Measurements from ENCODE around the gene HTR4. TPM values are rescaled to one million over a fixed set of nuclear protein-coding genes. Genes with fewer than 3 reads are reported as not detected.
A peak's percentile ranks its signal among the peaks of the same experiment; 100 is the strongest.

The HTR4 gene
- total RNA-seq, 1 experiment from 2014 or later, result not detected

GRCh38 chr5:148586796-148587195 lies 67.5 kb downstream of the HTR4 start:
- Histone ChIP-seq H3K79me2 (ENCODE audit: insufficient read depth, low read length) (no peaks in the 10 kb centered on the region), H3K4me1 (ENCODE audit: insufficient read depth, low read length) (no peaks in the 10 kb centered on the region), H2AK5ac (ENCODE audit: insufficient read length, low read length) (no peak overlapping the region), H3K79me1 (ENCODE audit: insufficient read depth, low read depth, low read length, poor library complexity, severe bottlenecking) (no peaks in the 10 kb centered on the region), H2BK120ac (ENCODE audit: low read depth, low read length, poor library complexity, severe bottlenecking) (no peak overlapping the region), H3T11ph (ENCODE audit: low read length) (no peak overlapping the region), H3K9ac (ENCODE audit: extremely low read depth, insufficient read length, low read length) (no peak overlapping the region), H3K4ac (ENCODE audit: low read depth, low read length) (no peak overlapping the region), H4K91ac (ENCODE audit: insufficient read length, low read depth, low read length) (no peak overlapping the region), H3K56ac (ENCODE audit: insufficient read length, low read depth, low read length) (no peak overlapping the region), H3K9me3 (ENCODE audit: control insufficient read depth, low read depth, low read length) (no peaks in the 10 kb centered on the region), H2BK20ac (ENCODE audit: low read depth, low read length, poor library complexity, severe bottlenecking) (no peak overlapping the region), H3K27me3 (ENCODE audit: insufficient read depth, low read length) (no peaks in the 10 kb centered on the region), H2BK15ac (ENCODE audit: low read depth, low read length) (no peak overlapping the region), H3K23ac (ENCODE audit: insufficient read length, low read depth, low read length) (no peak overlapping the region), H3K27ac (ENCODE audit: insufficient read length, low read depth, low read length) (no peak overlapping the region), H3K18ac (ENCODE audit: insufficient read length, low read depth, low read length) (no peak overlapping the region), H4K20me1 (ENCODE audit: control insufficient read depth, insufficient read depth, insufficient read length) (no peaks in the 10 kb centered on the region), H2BK12ac (ENCODE audit: insufficient read length, low read depth, low read length) (no peak overlapping the region), H3K4me2 (ENCODE audit: insufficient read depth, insufficient read length, low read length) (no peak overlapping the region), H3K14ac (ENCODE audit: insufficient read depth, low read length) (no peak overlapping the region), H2AFZ (ENCODE audit: low read length) (no peak overlapping the region), H4K8ac (replicated peaks; ENCODE audit: insufficient read length, low read depth, low read length) (no peak overlapping the region), H4K5ac (ENCODE audit: insufficient read length, low read depth, low read length) (no peak overlapping the region), H3K23me2 (ENCODE audit: insufficient read length, low read depth, low read length, poor library complexity, severe bottlenecking) (no peaks in the 10 kb centered on the region), H2BK5ac (ENCODE audit: insufficient read length, low read length) (no peak overlapping the region)
- WGBS (ENCODE audit: extremely low coverage, insufficient read length, low lambda C conversion rate), result no CpG with 5 or more reads among the region's 2 CpGs
- peak overlapping the region in 1 of 3 experiments; percentile 60; a peak in 1 of 7 replicates for H3K27ac Mint-ChIP-seq
- H3K4me1 Mint-ChIP-seq, result peaks cover 25 to 26% of the 10 kb centered on the region in 2 experiments
- no peaks in the 10 kb centered on the region for H3K9me3 Mint-ChIP-seq
- H3K4me3 Mint-ChIP-seq, result no peak overlapping the region
- DNase-seq, result no peak
- H3K27me3 Mint-ChIP-seq (ENCODE audit: low read depth), result no peaks in the 10 kb centered on the region; the same call in 1 of the 2 replicates
- H3K36me3 Mint-ChIP-seq (ENCODE audit: insufficient read depth in 1 of 3, low read depth in 3 of 3), result no peaks in the 10 kb centered on the region
- TF ChIP-seq, protein P1, sequence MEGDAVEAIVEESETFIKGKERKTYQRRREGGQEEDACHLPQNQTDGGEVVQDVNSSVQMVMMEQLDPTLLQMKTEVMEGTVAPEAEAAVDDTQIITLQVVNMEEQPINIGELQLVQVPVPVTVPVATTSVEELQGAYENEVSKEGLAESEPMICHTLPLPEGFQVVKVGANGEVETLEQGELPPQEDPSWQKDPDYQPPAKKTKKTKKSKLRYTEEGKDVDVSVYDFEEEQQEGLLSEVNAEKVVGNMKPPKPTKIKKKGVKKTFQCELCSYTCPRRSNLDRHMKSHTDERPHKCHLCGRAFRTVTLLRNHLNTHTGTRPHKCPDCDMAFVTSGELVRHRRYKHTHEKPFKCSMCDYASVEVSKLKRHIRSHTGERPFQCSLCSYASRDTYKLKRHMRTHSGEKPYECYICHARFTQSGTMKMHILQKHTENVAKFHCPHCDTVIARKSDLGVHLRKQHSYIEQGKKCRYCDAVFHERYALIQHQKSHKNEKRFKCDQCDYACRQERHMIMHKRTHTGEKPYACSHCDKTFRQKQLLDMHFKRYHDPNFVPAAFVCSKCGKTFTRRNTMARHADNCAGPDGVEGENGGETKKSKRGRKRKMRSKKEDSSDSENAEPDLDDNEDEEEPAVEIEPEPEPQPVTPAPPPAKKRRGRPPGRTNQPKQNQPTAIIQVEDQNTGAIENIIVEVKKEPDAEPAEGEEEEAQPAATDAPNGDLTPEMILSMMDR (conservative IDR thresholded peaks at IDR 0.05), result 0 out of 3 replicates have a peak, but pooled peaks have one; percentile 20
